A172 (cell line): ENCODE results near the gene VPS26A. TPM values are rescaled to one million over a fixed set of nuclear protein-coding genes. Genes with fewer than 3 reads are reported as not detected.

Experiments used
- DNase-seq: peaks from one replicate; pipeline ENCODE4 v3.0.0-alpha.2; 2015; ENCODE audit warnings: low spot score
- total RNA-seq: library from RNA; depleted of rRNA; stranded (reverse); fragments of >200 nt; shearing (Covaris generic); gene quantifications from 2 replicates; pipeline ENCODE4 v1.2.3, GENCODE V29; 2014; rRNA removed

VPS26A gene
- total RNA-seq, 1 experiment from 2014 or later = 46.6 TPM

GRCh38 chr10:69220507-69220906 lies 96.5 kb downstream of the VPS26A start:
- no peak for DNase-seq

Other genes with a start within 250 kb of the VPS26A start
- 74.6 and 80.8 TPM in 2 replicates for gene DDX50, start 222.9 kb upstream of the VPS26A start, total RNA-seq
- 112 and 143 TPM in 2 replicates for gene DDX21, start 168.0 kb upstream of the VPS26A start, total RNA-seq
- gene KIFBP, start 135.4 kb upstream of the VPS26A start, total RNA-seq = 101 and 127 TPM in 2 replicates
- gene SRGN, start 36.1 kb upstream of the VPS26A start, total RNA-seq = 125 and 182 TPM in 2 replicates
- 60.9 and 72.7 TPM in 2 replicates for gene SUPV3L1, start 56.1 kb downstream of the VPS26A start, total RNA-seq
- gene HKDC1, start 96.2 kb downstream of the VPS26A start, total RNA-seq = 22.7 and 35.3 TPM in 2 replicates
- 128 and 152 TPM in 2 replicates for gene HK1, start 154.3 kb downstream of the VPS26A start, total RNA-seq